GM13977 (cell line): Measurements from ENCODE around the gene PNPLA2.

ENCODE experiments used
- DNase-seq: peaks from one replicate; pipeline ENCODE4 v3.0.0; 2012; ENCODE audit warnings: low spot score
- in situ Hi-C: fragments of 300-500 bp; cut with MboI; formaldehyde crosslinking; loops from one replicate; pipeline ENCODE4 v1.12.0; 2022; ENCODE audit warnings: low sequenced_read_pairs, low pct_unique_long_range_greater_than_20kb, mixed read lengths, inconsistent platforms; ENCODE audit not compliant: unreplicated experiment
- TF ChIP-seq, protein P1 (sequence below): IDR thresholded peaks from 2 replicates; pipeline ENCODE4 v1.5.1; 2012; ENCODE audit warnings: mild to moderate bottlenecking, control low read depth; ENCODE audit not compliant: insufficient read depth; ENCODE audit errors: extremely low read depth, missing control alignments

PNPLA2 gene

DNA sequence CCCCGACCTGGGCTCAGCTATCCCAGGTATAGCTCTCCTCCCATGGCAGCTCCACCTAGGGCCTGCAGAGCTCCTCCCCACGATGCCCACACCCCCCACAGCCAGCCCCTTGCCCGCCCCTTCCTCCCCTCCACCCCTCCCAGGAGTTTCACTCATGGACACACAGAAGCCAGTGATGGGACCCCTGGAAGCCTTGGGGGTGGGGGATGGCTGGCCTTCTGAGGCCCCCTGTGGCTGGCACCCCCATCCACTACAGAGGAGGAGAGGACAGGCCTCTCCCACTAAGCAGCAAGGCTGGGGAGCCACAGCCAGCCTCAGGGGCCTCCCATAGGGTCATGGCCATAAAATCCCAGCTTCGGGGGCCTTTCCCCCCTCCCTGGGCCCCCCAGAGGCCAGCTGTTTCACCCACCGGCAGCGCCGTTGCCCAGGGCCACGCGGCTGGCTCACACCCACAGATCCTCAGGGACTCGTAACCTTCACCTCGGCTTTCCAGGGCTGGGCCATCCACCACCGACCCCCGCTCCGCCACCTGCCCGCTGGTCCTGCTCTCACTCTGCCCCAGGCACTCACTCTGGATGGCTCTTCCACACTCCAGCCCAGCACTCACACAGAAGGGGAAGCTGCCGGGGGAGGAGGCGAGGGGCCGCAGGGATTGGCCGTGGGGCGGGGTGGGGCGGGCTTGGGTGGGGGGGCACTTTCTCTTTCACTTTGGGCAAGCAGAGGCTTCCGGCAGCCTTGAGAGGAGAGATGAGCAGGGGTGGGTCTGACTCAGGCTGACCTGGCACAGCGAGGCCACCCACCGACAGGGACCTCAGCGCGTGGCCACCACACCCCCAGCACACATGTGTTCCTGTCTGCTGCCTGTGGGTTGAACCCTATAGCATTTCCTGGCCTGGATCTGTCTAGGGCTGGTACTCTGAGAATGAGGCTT, 22.8 kb upstream of the PNPLA2 start:
- TF ChIP-seq, protein P1, sequence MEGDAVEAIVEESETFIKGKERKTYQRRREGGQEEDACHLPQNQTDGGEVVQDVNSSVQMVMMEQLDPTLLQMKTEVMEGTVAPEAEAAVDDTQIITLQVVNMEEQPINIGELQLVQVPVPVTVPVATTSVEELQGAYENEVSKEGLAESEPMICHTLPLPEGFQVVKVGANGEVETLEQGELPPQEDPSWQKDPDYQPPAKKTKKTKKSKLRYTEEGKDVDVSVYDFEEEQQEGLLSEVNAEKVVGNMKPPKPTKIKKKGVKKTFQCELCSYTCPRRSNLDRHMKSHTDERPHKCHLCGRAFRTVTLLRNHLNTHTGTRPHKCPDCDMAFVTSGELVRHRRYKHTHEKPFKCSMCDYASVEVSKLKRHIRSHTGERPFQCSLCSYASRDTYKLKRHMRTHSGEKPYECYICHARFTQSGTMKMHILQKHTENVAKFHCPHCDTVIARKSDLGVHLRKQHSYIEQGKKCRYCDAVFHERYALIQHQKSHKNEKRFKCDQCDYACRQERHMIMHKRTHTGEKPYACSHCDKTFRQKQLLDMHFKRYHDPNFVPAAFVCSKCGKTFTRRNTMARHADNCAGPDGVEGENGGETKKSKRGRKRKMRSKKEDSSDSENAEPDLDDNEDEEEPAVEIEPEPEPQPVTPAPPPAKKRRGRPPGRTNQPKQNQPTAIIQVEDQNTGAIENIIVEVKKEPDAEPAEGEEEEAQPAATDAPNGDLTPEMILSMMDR: no peak
- DNase-seq: peak; percentile 95
- in situ Hi-C loops: no loop called here

GRCh38 chr11:796565-797295, 22.0 kb upstream of the PNPLA2 start:
- DNase-seq: no peak
- in situ Hi-C loops: no loop called here
- TF ChIP-seq, protein P1: no peak

DNA sequence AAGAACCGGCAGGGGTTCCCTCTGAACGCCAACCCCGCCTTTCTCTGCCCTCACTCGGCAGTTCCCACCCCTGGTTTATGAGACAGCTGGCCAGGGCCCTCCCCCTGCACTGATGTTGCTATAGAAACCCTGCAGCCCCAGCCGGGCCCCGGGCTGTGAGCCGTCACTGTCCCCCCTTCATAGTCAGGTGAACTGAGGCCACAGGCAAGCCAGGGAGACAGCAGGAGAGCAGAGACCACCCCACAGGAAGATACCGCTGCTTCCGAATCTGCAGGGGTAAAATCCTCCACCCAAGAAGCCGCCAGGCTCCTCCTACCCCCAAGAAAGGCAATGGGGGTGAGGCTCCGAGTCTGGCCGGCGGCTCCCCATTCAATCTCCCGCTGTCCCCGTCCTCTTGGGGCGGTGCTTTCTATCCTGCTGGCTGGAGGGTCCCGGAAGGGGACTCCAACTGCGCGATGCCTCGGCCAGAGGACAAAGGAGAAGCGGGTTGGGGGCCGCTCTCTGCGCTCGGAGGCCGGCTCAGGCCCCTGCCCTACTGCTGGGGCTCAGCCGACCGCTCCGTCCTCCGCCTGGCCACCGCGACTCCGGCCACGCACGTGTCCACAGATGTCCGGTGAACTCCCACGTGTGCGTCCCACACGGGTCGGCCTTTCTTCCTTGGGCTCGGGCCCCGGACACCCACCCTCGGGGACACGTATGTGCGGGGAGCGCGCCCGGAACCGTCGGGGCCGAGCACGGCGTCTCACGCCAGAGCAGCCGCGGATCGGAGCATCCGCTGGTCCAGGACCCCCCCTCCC, 21.2 kb upstream of the PNPLA2 start:
- peak; percentile 95 for DNase-seq
- in situ Hi-C loops: no loop called here
- TF ChIP-seq, protein P1: no peak

- peak; percentile 98 for DNase-seq
- in situ Hi-C loops: no loop called here
- TF ChIP-seq, protein P1: peak; percentile 89
These were observed 20.5 kb upstream of the PNPLA2 start, which contains the start of gene SLC25A22 for GRCh38 chr11:798093-798713. Gene SLC25A22, minus strand, starts transcription at chr11:798281. Its CDS starts 3,275 bp downstream, at chr11:795006.

DNA sequence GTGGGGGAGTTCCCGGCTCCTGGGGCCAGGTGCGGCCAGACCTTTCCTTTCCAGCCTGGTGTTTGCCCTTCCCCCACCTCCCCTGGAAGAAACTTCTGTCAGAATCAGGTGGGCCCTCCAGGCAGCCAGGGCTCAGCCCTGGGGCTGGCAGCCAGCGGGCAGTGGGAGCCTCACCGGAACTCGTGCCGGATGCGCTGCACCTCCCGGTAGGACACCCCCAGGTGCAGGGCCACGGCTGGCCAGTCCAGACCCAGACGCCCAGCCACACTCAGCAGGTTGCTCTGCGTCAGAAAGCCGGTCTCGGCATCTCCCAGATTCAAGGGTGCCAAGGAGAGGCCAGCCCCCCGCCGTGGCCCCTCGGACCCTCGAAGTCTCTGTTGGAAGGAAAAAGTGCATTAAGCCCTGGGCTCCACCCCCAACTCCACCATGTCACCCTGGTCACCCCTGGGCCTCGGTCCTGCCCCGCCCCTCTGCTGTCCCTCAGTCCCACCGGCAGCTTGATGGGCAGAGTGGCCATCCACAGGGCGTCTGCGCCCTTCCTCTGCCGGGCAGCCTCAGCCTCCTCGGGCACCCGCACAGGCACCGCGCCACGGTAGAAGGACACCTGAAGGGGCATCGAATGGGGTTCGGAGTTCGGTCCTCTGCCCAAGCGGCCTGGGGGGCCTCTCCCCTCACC, 18.9 kb upstream of the PNPLA2 start:
- in situ Hi-C loops: no loop called here
- TF ChIP-seq, protein P1: no peak
- no peak for DNase-seq

DNA sequence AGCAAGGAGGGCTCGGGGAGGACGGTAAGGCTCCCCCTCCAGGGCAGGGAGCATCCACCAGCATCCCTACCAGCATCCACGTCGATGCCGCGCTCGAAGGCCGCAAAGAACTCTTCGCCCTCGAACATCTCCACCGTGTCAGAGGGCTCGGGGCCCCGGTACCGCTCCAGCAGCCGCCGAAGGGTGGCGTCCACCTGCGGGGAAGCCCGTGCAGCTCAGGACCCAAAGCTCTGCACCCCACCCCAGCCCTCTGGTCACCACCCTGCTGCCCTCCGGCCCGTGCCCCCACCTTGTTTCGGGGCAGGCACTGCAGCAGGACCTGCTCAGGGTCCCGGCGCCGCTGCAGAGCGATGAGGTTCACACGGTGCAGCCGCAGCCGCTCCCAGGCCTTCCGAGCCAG, 18.2 kb upstream of the PNPLA2 start:
- in situ Hi-C loops: no loop called here
- DNase-seq: no peak
- TF ChIP-seq, protein P1: no peak
